Erythroblast (primary cell): ENCODE data around the gene FBXO33.

Experiments used
- GATA1 ChIP-seq: IDR thresholded peaks from 2 replicates; pipeline ENCODE4 v1.6.1; 2011; ENCODE audit warnings: low read depth, mild to moderate bottlenecking, control low read depth, low read length, moderate library complexity
- POLR2A ChIP-seq: IDR thresholded peaks from 2 replicates; pipeline ENCODE4 v1.6.1; 2011; ENCODE audit warnings: mild to moderate bottlenecking, low read length

DNA sequence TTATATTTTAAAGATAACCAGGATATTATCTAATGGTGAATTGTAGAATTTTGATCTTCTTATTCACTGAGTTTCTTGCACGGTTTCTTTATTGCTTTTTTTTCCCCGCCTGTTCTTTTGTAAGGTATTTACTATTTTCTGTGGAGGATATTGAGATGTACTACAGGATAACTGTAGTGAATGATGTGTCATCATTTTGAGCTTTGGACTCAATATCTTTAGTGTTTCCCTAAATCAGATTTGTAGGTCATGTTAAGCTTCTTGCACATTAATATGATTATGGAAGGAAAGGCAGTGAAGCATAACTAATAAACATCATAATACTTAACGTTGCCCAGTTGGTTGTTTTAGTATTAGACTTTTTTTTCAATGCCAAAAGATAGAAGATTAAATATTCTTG, 81.4 kb downstream of the FBXO33 start:
- TF ChIP-seq POLR2A (no peak), GATA1 (no peak)
